Activated naive CD4-positive, alpha-beta T cell treated with anti-CD3 and anti-CD28 coated beads, Interleukin-2, amount 50 U/mL, for 72 hours (primary cell): Measurements from ENCODE around the gene STARD4. TPM values are rescaled to one million over a fixed set of nuclear protein-coding genes. Genes with fewer than 3 reads are reported as not detected.
A peak's percentile ranks its signal among the peaks of the same experiment; 100 is the strongest.

Source experiments
- ATAC-seq, 2 donors: fragments of 150-1000 bp; cut with Tn5 transposase; 2 replicates each; pipeline ENCODE4 v1.10.0; 2021; ENCODE audit warnings: mild to moderate bottlenecking in 2 of 2, moderate library complexity in 2 of 2
- DNase-seq, 2 donors: peaks; one replicate each; pipeline ENCODE4 v3.0.0; 2021 to 2022; ENCODE audit warnings: low spot score in 2 of 2
- H3K27ac Mint-ChIP-seq, 2 donors: one replicate each; pipeline ENCODE4 v1.8.0; 2022; ENCODE audit warnings: mild to moderate bottlenecking in 2 of 2, mixed read lengths in 2 of 2
- H3K36me3 Mint-ChIP-seq, 2 donors: one replicate each; pipeline ENCODE4 v1.8.0; 2022; ENCODE audit warnings: mixed read lengths in 2 of 2
- H3K9me3 Mint-ChIP-seq, 2 donors: one replicate each; pipeline ENCODE4 v1.8.0; 2022; ENCODE audit warnings: mixed read lengths in 2 of 2
- total RNA-seq, 2 donors: library from RNA; stranded (reverse); gene quantifications; one replicate each; pipeline ENCODE4 v1.2.3, GENCODE V29; 2022

STARD4 gene
- total RNA-seq, 2 donors from 2014 or later: 43.0 to 108 TPM

DNA sequence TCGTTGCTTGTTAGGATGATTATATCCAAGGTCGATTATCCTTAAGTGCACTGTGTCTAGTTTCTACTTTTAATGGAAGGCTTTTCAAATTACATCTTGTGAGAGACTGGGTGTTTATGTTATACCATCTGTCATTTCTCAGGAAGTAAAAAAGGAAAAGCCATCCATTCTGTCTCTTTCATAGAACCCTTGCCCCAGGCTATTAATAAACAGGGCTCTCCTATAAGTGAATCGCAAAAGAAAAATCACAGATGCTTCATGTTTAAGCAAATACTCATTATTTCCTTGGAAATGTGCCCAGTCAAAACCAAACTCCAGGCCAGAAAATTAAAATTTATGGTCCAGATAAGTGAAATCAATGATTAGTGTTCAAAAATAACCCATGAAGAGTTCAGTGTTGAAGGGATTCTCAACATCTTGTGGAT is 58.1 kb downstream of the STARD4 start:
- Mint-ChIP-seq H3K9me3 (peaks cover 0 to 5% of the 10 kb centered on the region in 2 donors), H3K27ac (no peak overlapping the region), H3K36me3 (peaks cover 10% of the 10 kb centered on the region in 2 donors)
- ATAC-seq (no peak), DNase-seq (no peak)

DNA sequence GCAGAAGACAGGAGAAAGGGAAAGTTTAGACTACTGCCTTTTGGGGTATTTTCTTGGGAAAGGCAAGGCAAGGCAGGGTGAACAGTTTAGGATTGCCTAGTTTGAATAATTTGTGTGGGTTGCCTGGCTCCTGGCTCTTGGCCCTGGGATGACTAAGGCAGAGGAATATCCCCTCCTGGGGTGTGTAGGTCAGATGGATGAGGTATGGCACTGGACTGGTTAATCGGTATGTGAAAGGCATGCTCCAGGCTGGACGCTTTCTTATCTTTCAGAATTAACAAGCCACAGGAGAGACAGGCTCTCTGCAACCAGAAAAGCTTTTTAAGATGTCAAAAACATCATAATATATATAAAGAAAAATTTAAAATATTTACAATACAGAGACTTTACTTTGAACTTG is 58.6 kb downstream of the STARD4 start:
- H3K27ac Mint-ChIP-seq: peak overlapping the region in 1 of 2 donors; percentile 53
- ATAC-seq: no peak
- peaks cover 5 to 6% of the 10 kb centered on the region in 2 donors for H3K36me3 Mint-ChIP-seq
- no peak for DNase-seq
- H3K9me3 Mint-ChIP-seq: peaks cover 0 to 5% of the 10 kb centered on the region in 2 donors

DNA sequence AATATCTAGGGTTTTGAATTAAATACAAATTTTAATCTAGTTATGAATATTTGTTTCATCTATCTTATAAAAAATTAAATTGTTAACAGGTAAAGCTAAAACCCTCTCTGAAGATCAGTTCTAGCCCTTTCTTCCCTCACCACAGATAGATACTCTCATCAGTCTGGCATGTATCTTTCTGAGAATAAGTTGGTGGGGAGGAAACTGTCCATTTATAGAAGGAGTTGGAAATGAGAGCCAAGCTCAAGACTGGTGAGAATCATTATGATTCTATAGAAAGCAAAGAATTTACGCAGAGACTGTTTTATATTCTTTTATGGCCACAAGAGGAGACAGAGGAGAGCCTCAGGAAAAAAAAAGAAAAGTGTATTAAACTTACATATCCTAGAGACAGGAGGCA is 59.0 kb downstream of the STARD4 start:
- peaks cover 0 to 5% of the 10 kb centered on the region in 2 donors for H3K9me3 Mint-ChIP-seq

DNA sequence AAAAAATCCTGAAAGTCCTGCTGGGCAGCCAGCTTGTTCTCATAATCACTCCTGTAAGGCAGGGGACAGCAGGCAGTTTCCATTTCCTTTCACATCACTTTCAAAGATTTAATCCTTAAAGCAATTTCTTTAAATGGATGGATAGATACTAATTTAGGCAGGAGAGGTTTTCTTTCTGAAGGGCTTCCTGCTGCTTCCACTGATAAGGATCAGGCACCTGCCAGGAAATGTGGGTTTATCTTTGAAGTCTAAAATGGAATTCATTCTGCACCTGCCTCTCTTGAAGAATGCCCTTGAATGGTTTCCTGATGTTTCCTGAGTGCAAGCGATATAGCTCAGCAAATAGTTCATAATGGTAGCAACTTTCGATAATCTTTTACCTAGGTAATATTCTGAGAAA is 64.5 kb downstream of the STARD4 start:
- no peak for ATAC-seq
- H3K27ac Mint-ChIP-seq: peak overlapping the region in 1 of 2 donors; percentile 26
- no peak for DNase-seq
- H3K9me3 Mint-ChIP-seq: peaks cover 0 to 9% of the 10 kb centered on the region in 2 donors
- H3K36me3 Mint-ChIP-seq: no peaks in the 10 kb centered on the region

More for the DNA sequence above, 59.0 kb downstream of the STARD4 start:
- Mint-ChIP-seq H3K36me3 (peaks cover 4% of the 10 kb centered on the region in 2 donors), H3K27ac (peak overlapping the region in 1 of 2 donors; percentile 37)
- DNase-seq: no peak
- ATAC-seq: no peak

DNA sequence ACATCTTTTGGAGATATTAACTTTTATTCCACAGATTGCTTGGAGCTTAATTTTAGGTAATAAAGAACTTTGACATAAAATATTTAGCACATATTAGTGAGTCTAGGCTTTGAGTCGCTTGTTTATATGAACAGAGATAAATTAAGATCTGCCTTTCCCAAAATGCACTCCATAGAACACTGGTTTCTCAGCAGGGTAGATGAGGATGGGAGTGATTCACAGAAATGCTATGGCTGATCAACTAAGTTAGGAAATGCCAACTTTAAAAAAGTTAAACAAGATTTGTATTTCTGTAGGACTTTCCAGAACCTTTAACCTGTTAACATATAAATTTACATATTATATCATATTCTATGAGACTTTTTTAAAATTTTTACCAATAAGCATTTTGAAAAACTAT is 65.2 kb downstream of the STARD4 start:
- Mint-ChIP-seq H3K9me3 (peaks cover 0 to 9% of the 10 kb centered on the region in 2 donors), H3K27ac (no peak overlapping the region), H3K36me3 (no peaks in the 10 kb centered on the region)
- no peak for DNase-seq
- ATAC-seq: no peak

Other genes starting within 250 kb of the STARD4 start
- 10 to 100 TPM in 1 of 2 donors, 1 to 10 TPM in 1; 7.7 to 28.7 TPM for gene NREP, start 244.7 kb upstream of the STARD4 start, total RNA-seq